Gastrocnemius medialis (tissue), 4 donors: ENCODE results near the gene PGLYRP2. TPM values are rescaled to one million over a fixed set of nuclear protein-coding genes. Genes with fewer than 3 reads are reported as not detected.

Source experiments
- ATAC-seq, 2 donors: fragments of 150-250 bp; one replicate each; pipeline ENCODE4 v1.9.1; 2016
- DNase-seq, 2 donors: peaks; one replicate each; pipeline ENCODE4 v3.0.0-alpha.2; 2019
- H3K27ac ChIP-seq, 4 donors: fragments of 200-600 bp; sonication (generic); 1 replicate in 1 of 4; 2 replicates in 3 of 4; pipeline ENCODE4 v1.5.1; 2016 to 2018; ENCODE audit warnings: mild to moderate bottlenecking in 2 of 4, moderate library complexity in 1 of 4
- H3K27me3 ChIP-seq, 3 donors: fragments of 200-600 bp; sonication (generic) in 2 of 3; 1 replicate in 1 of 3; 2 replicates in 2 of 3; pipeline versions ENCODE4 v1.5.1 to v1.6.0; 2016 to 2019; ENCODE audit warnings: mild to moderate bottlenecking in 1 of 3, moderate library complexity in 1 of 3
- H3K36me3 ChIP-seq, 2 donors: fragments of 200-600 bp; sonication (generic) in 1 of 2; one replicate each; pipeline ENCODE4 v1.5.1; 2017 to 2018
- H3K4me1 ChIP-seq, 2 donors: fragments of 200-600 bp; sonication (generic) in 1 of 2; one replicate each; pipeline ENCODE4 v1.5.1; 2016 to 2017; ENCODE audit warnings: mild to moderate bottlenecking in 2 of 2
- H3K4me3 ChIP-seq, 4 donors: fragments of 200-600 bp; sonication (generic) in 3 of 4; 1 replicate in 1 of 4; 2 replicates in 3 of 4; pipeline ENCODE4 v1.5.1; 2016 to 2019; ENCODE audit warnings: mild to moderate bottlenecking in 2 of 4
- H3K9me3 ChIP-seq, 3 donors: fragments of 200-600 bp; sonication (generic) in 2 of 3; 1 replicate in 1 of 3; 2 replicates in 2 of 3; pipeline ENCODE4 v1.5.1; 2016 to 2019
- CTCF ChIP-seq, 5 experiments: fragments of 450-650 bp in 3 of 5; fragments of 200-600 bp in 2 of 5; sonication (generic) in 2 of 5; IDR thresholded peaks in 4 of 5; conservative IDR thresholded peaks in 1 of 5; 1 replicate in 4 of 5; 2 replicates in 1 of 5; pipeline ENCODE4 v1.5.1; 2016 to 2019; ENCODE audit warnings: antibody characterized with exemption in 5 of 5, mild to moderate bottlenecking in 3 of 5, moderate library complexity in 3 of 5
- POLR2A ChIP-seq, 2 donors: fragments of 450-650 bp; IDR thresholded peaks; one replicate each; pipeline ENCODE4 v1.6.1; 2017; ENCODE audit warnings: antibody characterized with exemption in 2 of 2, mild to moderate bottlenecking in 2 of 2, moderate library complexity in 2 of 2
- in situ Hi-C, 4 donors: fragments of 200-750 bp; cut with MboI; loops; one replicate each; pipeline versions ENCODE4 v1.15.0 to v1.8.0; 2017; ENCODE audit warnings: low sequenced_read_pairs in 4 of 4
- intact Hi-C: fragments of 100-400 bp; cut with DNase I; formaldehyde crosslinking; loops from one replicate; pipeline ENCODE4 v1.15.1; 2023; ENCODE audit warnings: low total_unique reads
- total RNA-seq, 4 donors: library from RNA; depleted of rRNA; stranded (reverse); fragments of >200 nt; gene quantifications; one replicate each; pipeline versions ENCODE4 v1.1.0 to v1.2.3, GENCODE V29; 2016

Gene PGLYRP2
- total RNA-seq, 4 donors from 2014 or later, result not detected

- in situ Hi-C loops, result loop anchor here in 2 of 4 donors (10.0 to 25.0 kb wide), 2 partner anchors 98 to 105 kb away; no protein-coding TSS in a partner anchor
- no peak for DNase-seq
- no peak for TF ChIP-seq CTCF (IDR thresholded peaks at IDR 0.05 in 4 of 5, conservative IDR thresholded peaks at IDR 0.05 in 1 of 5)
- no peak for TF ChIP-seq POLR2A (IDR thresholded peaks at IDR 0.05)
- ATAC-seq, result no peak
- Histone ChIP-seq H3K4me1 (peaks cover 5 to 6% of the 10 kb centered on the region in 2 donors), H3K27me3 (peaks cover 23 to 35% (median 26%) of the 10 kb centered on the region in 3 donors), H3K36me3 (no peaks in the 10 kb centered on the region), H3K4me3 (peak overlapping the region in 3 of 4 donors; percentile 22 to 34 (median 24)), H3K9me3 (no peaks in the 10 kb centered on the region), H3K27ac (no peak overlapping the region)
- intact Hi-C loops, result no loop called here
Observed at GRCh38 chr19:15456871-15457700, 22.2 kb downstream of the PGLYRP2 start.

- no peaks in the 10 kb centered on the region for H3K36me3 ChIP-seq
- H3K4me1 ChIP-seq, result peaks cover 5 to 6% of the 10 kb centered on the region in 2 donors
- intact Hi-C loops, result no loop called here
- DNase-seq (no peak), ATAC-seq (no peak)
- TF ChIP-seq POLR2A (IDR thresholded peaks at IDR 0.05) (no peak), CTCF (IDR thresholded peaks at IDR 0.05 in 4 of 5, conservative IDR thresholded peaks at IDR 0.05 in 1 of 5) (no peak)
- peak overlapping the region in 1 of 4 donors; percentile 34 for H3K4me3 ChIP-seq
- in situ Hi-C loops, result loop anchor here in 2 of 4 donors (10.0 to 25.0 kb wide), 2 partner anchors 98 to 106 kb away; no protein-coding TSS in a partner anchor
- H3K27ac ChIP-seq, result no peak overlapping the region
- H3K27me3 ChIP-seq, result peaks cover 23 to 35% (median 26%) of the 10 kb centered on the region in 3 donors
- no peaks in the 10 kb centered on the region for H3K9me3 ChIP-seq
Observed at GRCh38 chr19:15456441-15456840, 22.9 kb downstream of the PGLYRP2 start.

GRCh38 chr19:15455996-15456395 is 23.3 kb downstream of the PGLYRP2 start:
- Histone ChIP-seq H3K9me3 (no peaks in the 10 kb centered on the region), H3K4me3 (no peak overlapping the region), H3K36me3 (no peaks in the 10 kb centered on the region), H3K27me3 (peaks cover 23 to 35% (median 26%) of the 10 kb centered on the region in 3 donors), H3K4me1 (peaks cover 5 to 6% of the 10 kb centered on the region in 2 donors), H3K27ac (no peak overlapping the region)
- in situ Hi-C loops (loop anchor here in 2 of 4 donors (10.0 to 25.0 kb wide), 2 partner anchors 99 to 106 kb away; no protein-coding TSS in a partner anchor), intact Hi-C loops (no loop called here)
- TF ChIP-seq CTCF (IDR thresholded peaks at IDR 0.05 in 4 of 5, conservative IDR thresholded peaks at IDR 0.05 in 1 of 5), result no peak
- TF ChIP-seq POLR2A (IDR thresholded peaks at IDR 0.05), result no peak
- DNase-seq (no peak), ATAC-seq (no peak)

GRCh38 chr19:15453906-15454860 is 25.1 kb downstream of the PGLYRP2 start:
- H3K27ac ChIP-seq, result no peak overlapping the region
- in situ Hi-C loops, result loop anchor here in 2 of 4 donors (10.0 to 25.0 kb wide), 2 partner anchors 101 to 108 kb away; no protein-coding TSS in a partner anchor
- peaks cover 5 to 8% of the 10 kb centered on the region in 2 donors for H3K4me1 ChIP-seq
- no peak overlapping the region for H3K4me3 ChIP-seq
- no peaks in the 10 kb centered on the region for H3K9me3 ChIP-seq
- intact Hi-C loops, result loop anchor here (2.0 kb wide), 2 partner anchors 75 to 329 kb away; partner anchors contain the start of gene AKAP8
- DNase-seq (no peak), ATAC-seq (no peak)
- no peaks in the 10 kb centered on the region for H3K36me3 ChIP-seq
- TF ChIP-seq POLR2A (IDR thresholded peaks at IDR 0.05) (no peak), CTCF (IDR thresholded peaks at IDR 0.05 in 4 of 5, conservative IDR thresholded peaks at IDR 0.05 in 1 of 5) (no peak)
- peaks cover 23 to 35% (median 26%) of the 10 kb centered on the region in 3 donors for H3K27me3 ChIP-seq
